Measurements from ENCODE around the gene CIPC.

CIPC gene

DNA sequence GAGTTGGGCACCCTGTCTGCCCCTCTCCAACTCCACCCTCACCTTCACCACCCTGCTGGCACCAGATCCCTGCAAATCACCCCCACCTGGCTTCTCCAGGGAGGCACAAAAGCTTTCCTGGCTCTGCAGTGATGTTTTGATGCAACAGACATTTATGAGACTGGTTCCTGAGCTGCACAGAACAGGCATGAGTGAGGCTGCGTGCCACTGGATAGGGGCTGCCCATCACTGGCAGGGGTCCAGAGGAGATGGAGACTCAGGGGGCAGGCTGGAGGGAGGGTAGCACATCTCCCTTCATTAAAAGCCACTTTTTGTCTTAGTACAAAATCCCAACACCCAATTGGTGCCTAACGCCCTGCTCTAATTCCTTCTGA is 60.8 kb downstream of the CIPC start:
- CTCF ChIA-PET, result interaction anchor here (1.4 to 1.9 kb wide), 2 partner anchors 157 to 512 kb away, joined by 3 to 6 read pairs; no protein-coding TSS in a partner anchor
- peaks cover 0 to 9% (median 4%) of the 10 kb centered on the region in 4 experiments for H3K4me1 ChIP-seq (ENCODE audit: control extremely low read depth in 1 of 4, control insufficient read depth in 4 of 4, insufficient read depth in 4 of 4, low read length in 3 of 4)
- WGBS (ENCODE audit: insufficient coverage), result 92% methylated on average over 2 of the region's 2 CpGs
- no peaks in the 10 kb centered on the region for H3K36me3 ChIP-seq (ENCODE audit: control insufficient read depth in 4 of 4, insufficient read depth in 4 of 4, low read length in 3 of 4)
- H3K9me3 ChIP-seq (ENCODE audit: control extremely low read depth in 1 of 5, control insufficient read depth in 4 of 5, insufficient read depth in 2 of 5, low read depth in 1 of 5, low read length in 4 of 5), result no peaks in the 10 kb centered on the region
- POLR2A ChIA-PET, result no interaction called here
- DNase-seq, result no peak
- H3K27ac ChIP-seq (ENCODE audit: insufficient read depth in 1 of 2, low read depth in 1 of 2, low read length in 2 of 2, poor library complexity in 1 of 2, severe bottlenecking in 2 of 2), result no peak overlapping the region
- H3K27me3 ChIP-seq (replicated peaks in 2 of 5; ENCODE audit: control insufficient read depth in 4 of 5, insufficient read depth in 5 of 5, low read length in 4 of 5), result peaks cover 0 to 15% (median 9%) of the 10 kb centered on the region in 5 experiments
- H3K4me3 ChIP-seq (ENCODE audit: control insufficient read depth in 1 of 7, extremely low read depth in 1 of 7, insufficient read depth in 4 of 7, low read depth in 2 of 7, low read length in 6 of 7), result no peak overlapping the region

DNA sequence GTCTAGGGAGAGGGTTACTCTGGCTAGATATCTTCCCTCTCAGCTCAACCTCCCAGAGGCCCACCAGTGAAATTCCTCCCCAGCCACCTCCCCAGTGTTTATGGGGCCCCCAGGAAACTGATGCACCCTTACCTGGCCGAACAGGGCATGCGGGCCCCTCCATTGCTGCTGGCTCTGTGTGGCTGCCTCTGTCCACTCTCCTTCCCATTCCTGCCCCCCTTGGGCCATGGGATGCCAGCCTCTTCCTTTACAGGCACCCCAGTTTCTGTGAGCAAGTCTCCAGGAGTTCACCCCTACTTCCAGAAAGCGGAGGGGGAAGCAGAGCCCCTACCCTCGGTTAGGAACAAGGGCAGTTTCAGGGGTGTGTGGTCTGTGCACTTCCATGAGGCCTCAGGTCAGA is 63.0 kb downstream of the CIPC start:
- ChIA-PET CTCF (interaction anchor here (1.1 kb wide), 1 partner anchor 8 kb away, joined by 3 read pairs; no protein-coding TSS in a partner anchor), POLR2A (no interaction called here)
- Histone ChIP-seq H3K27ac (ENCODE audit: insufficient read depth in 1 of 2, low read depth in 1 of 2, low read length in 2 of 2, poor library complexity in 1 of 2, severe bottlenecking in 2 of 2) (no peak overlapping the region), H3K36me3 (ENCODE audit: control insufficient read depth in 4 of 4, insufficient read depth in 4 of 4, low read length in 3 of 4) (no peaks in the 10 kb centered on the region), H3K4me3 (ENCODE audit: control insufficient read depth in 1 of 7, extremely low read depth in 1 of 7, insufficient read depth in 4 of 7, low read depth in 2 of 7, low read length in 6 of 7) (no peak overlapping the region), H3K9me3 (ENCODE audit: control extremely low read depth in 1 of 5, control insufficient read depth in 4 of 5, insufficient read depth in 2 of 5, low read depth in 1 of 5, low read length in 4 of 5) (no peaks in the 10 kb centered on the region), H3K27me3 (replicated peaks in 2 of 5; ENCODE audit: control insufficient read depth in 4 of 5, insufficient read depth in 5 of 5, low read length in 4 of 5) (peaks cover 0 to 10% (median 6%) of the 10 kb centered on the region in 5 experiments), H3K4me1 (ENCODE audit: control extremely low read depth in 1 of 4, control insufficient read depth in 4 of 4, insufficient read depth in 4 of 4, low read length in 3 of 4) (peaks cover 0 to 9% (median 4%) of the 10 kb centered on the region in 4 experiments)
- 78% methylated on average over 3 of the region's 4 CpGs for WGBS (ENCODE audit: insufficient coverage)
- no peak for DNase-seq

Data from common myeloid progenitor, CD34-positive (primary cell).